GM18951 (cell line): ENCODE data around the gene ITPRIP.

Experiments used
- POLR2A ChIP-seq: IDR thresholded peaks from 4 replicates; pipeline ENCODE4 v1.6.1; 2011; ENCODE audit warnings: mild to moderate bottlenecking; ENCODE audit not compliant: insufficient read length, insufficient read depth; ENCODE audit errors: extremely low read depth
- in situ Hi-C: fragments of 300-500 bp; cut with MboI; formaldehyde crosslinking; loops from one replicate; pipeline ENCODE4 v1.12.0; 2022; ENCODE audit warnings: low sequenced_read_pairs, mixed read lengths, inconsistent platforms; ENCODE audit not compliant: unreplicated experiment

Gene ITPRIP

GRCh38 chr10:104334965-104335650, 3.2 kb downstream of the ITPRIP start:
- in situ Hi-C loops = no loop called here
- TF ChIP-seq POLR2A = no peak

DNA sequence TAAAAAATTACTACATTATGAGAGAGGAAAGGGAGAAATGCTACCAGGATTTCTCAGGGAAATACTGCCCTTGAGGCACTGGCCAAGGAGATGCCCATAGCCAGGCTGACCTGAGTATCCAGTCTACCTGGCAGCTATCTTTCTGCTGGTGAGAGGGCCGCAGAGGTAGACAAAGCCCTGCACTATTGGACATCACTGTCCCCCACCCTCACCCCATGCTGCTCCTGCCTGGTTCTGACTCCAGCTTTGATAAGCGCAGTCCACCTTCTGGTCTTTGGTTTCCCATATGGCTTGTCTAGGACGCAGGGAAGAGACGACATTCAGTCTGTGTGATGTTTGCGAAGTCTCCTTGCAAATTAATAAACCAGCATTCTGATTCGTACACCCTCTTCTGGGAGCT, 3.7 kb downstream of the ITPRIP start:
- no peak for TF ChIP-seq POLR2A
- in situ Hi-C loops = no loop called here

DNA sequence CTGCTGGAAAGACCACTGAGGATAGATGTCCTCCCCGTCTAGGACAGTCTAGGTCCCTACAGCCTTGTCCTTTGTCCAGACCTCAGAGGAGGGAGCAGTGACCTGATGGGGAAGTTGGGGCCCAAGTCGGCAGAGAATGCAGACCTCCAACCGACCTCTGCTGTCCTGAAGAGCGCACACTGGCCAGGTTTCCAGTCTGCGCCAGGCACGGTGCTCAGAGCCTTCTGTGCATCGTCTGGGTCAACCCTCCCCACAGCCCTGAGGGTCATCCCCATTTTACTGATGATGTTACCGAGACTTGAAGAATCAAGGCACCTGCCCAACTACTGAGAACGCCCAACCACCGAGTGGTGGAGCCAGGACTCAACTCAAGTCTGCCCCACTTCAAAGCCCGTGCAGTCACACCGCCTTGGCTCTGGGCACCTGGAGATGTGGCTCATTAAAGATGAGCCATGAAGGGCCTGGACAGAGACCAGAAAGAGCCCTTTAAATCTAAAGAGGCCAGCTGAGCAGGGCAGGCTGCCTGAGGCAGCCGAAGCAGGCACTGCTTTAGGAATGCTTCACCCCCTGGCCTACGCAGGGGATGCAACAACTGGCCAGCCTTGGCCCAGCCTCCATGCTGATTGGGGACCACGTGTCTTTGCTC, 4.4 kb downstream of the ITPRIP start:
- in situ Hi-C loops = no loop called here
- no peak for TF ChIP-seq POLR2A

- no peak for TF ChIP-seq POLR2A
- in situ Hi-C loops = no loop called here
Measured at GRCh38 chr10:104333032-104333727, 5.1 kb downstream of the ITPRIP start.

GRCh38 chr10:104332243-104333031, 5.8 kb downstream of the ITPRIP start:
- in situ Hi-C loops = no loop called here
- TF ChIP-seq POLR2A = no peak

- in situ Hi-C loops = no loop called here
- TF ChIP-seq POLR2A = no peak
Measured at GRCh38 chr10:104331208-104331838, 6.9 kb downstream of the ITPRIP start.

GRCh38 chr10:104330168-104331110, 7.8 kb downstream of the ITPRIP start:
- in situ Hi-C loops = no loop called here

GRCh38 chr10:104329735-104330134, 8.5 kb downstream of the ITPRIP start:
- no peak for TF ChIP-seq POLR2A
- in situ Hi-C loops = no loop called here

More at GRCh38 chr10:104330168-104331110, 7.8 kb downstream of the ITPRIP start:
- TF ChIP-seq POLR2A = no peak

DNA sequence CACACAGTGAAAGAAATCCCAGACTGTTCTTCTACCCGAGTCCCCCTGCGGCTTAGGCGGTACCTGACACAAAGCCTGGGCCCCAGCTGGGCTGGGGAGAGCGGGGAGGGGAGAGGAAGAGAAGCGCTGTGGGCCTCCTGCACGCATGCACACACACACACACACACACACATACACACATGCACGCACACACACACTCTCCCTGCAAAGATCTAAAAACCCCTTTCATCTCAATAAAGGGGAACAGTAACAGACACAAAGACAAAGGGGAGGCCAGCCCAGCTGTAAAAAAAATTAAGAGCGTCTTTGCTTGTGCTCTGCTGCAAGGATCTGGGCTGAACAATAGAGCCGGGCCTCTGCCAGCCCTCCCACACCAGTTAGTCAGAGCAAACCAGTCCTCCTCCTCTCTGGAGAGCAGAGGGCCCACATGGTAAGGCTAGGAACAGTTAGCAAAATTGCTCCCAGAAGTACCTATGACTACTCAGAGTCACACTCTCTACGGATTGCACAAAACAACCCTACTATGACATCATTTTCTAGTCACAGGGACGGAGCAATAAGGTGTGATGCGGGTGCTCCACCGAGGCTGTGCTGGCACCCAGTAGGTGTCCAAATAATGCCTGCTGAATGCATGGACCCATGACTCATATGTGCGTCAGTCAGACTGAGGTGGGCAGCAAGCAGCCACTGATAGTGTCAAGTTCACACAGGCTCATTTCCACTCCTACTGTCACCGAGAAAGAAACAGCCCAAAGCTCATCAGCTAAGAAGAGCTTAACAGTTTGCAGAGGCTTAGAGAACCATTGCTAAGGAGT, 9.2 kb downstream of the ITPRIP start:
- in situ Hi-C loops = no loop called here
- no peak for TF ChIP-seq POLR2A

GRCh38 chr10:104328646-104328895, 9.7 kb downstream of the ITPRIP start:
- TF ChIP-seq POLR2A = no peak
- in situ Hi-C loops = no loop called here
